Measurements from ENCODE around the gene P2RY1.

Gene P2RY1

DNA sequence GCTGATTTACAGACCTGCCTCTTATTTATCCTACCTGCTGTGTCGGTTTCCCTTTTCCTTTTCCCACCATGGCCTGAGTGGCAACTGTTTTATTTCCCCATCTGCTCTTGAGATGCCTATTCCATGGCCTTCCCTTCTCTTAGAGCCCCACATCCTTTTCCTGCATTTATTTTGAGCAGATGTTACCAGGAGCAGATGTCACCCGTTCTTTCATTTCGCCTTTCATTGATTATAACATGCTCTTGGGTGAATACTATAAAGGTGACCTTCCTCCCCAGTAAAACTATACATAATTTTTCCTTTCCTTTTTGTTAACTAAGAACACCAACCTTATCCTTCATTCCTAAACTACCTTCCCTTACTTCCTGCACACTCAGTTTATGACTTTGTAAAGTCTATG lies 8.5 kb upstream of the P2RY1 start:
- Histone ChIP-seq H2AFZ (ENCODE audit: low read depth, low read length) (no peak overlapping the region), H3K4me3 (ENCODE audit: low read length) (no peak overlapping the region), H3K4me1 (ENCODE audit: low read length) (no peaks in the 10 kb centered on the region), H3K79me2 (ENCODE audit: low read length) (no peaks in the 10 kb centered on the region), H4K20me1 (ENCODE audit: insufficient read depth, low read length) (no peaks in the 10 kb centered on the region), H3K9me3 (ENCODE audit: insufficient read depth, low read length) (no peaks in the 10 kb centered on the region), H3K9ac (ENCODE audit: low read length) (no peak overlapping the region), H3K36me3 (replicated peaks; ENCODE audit: low read depth, low read length) (no peaks in the 10 kb centered on the region), H3K4me2 (ENCODE audit: low read length) (no peak overlapping the region), H3K27me3 (ENCODE audit: low read depth, low read length) (no peaks in the 10 kb centered on the region), H3K27ac (ENCODE audit: low read length) (no peak overlapping the region)
- TF ChIP-seq, protein P1, sequence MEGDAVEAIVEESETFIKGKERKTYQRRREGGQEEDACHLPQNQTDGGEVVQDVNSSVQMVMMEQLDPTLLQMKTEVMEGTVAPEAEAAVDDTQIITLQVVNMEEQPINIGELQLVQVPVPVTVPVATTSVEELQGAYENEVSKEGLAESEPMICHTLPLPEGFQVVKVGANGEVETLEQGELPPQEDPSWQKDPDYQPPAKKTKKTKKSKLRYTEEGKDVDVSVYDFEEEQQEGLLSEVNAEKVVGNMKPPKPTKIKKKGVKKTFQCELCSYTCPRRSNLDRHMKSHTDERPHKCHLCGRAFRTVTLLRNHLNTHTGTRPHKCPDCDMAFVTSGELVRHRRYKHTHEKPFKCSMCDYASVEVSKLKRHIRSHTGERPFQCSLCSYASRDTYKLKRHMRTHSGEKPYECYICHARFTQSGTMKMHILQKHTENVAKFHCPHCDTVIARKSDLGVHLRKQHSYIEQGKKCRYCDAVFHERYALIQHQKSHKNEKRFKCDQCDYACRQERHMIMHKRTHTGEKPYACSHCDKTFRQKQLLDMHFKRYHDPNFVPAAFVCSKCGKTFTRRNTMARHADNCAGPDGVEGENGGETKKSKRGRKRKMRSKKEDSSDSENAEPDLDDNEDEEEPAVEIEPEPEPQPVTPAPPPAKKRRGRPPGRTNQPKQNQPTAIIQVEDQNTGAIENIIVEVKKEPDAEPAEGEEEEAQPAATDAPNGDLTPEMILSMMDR (IDR thresholded peaks at IDR 0.05; ENCODE audit: low read depth, low read length), result no peak
- TF ChIP-seq EZH2phosphoT487 (IDR thresholded peaks at IDR 0.05; ENCODE audit: low read depth), result no peak

DNA sequence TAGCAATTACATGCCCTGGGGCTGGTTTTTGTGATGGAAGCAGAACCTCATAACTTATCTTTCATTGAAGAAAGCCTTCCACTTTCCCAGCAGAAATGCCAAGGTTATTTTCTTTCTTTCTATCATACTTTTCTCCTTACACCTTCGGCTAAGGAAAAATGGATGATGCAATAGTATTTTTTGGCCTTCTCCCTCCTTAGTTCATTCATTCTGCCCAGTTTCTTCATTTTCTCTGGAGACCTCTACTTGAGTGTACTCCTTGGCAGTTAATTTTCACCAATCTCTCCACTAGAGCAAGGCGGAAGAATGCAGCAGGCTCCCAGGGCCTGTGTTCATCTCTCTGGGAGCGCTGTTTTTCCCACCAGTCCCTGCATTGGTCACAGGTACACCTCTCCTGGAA lies 7.6 kb upstream of the P2RY1 start:
- no peak for TF ChIP-seq EZH2phosphoT487 (IDR thresholded peaks at IDR 0.05; ENCODE audit: low read depth)
- TF ChIP-seq, protein P1 (IDR thresholded peaks at IDR 0.05; ENCODE audit: low read depth, low read length), result no peak
- Histone ChIP-seq H3K4me3 (ENCODE audit: low read length) (no peak overlapping the region), H2AFZ (ENCODE audit: low read depth, low read length) (no peak overlapping the region), H3K79me2 (ENCODE audit: low read length) (no peaks in the 10 kb centered on the region), H3K9ac (ENCODE audit: low read length) (no peak overlapping the region), H3K4me1 (ENCODE audit: low read length) (no peaks in the 10 kb centered on the region), H3K36me3 (replicated peaks; ENCODE audit: low read depth, low read length) (no peaks in the 10 kb centered on the region), H3K9me3 (ENCODE audit: insufficient read depth, low read length) (no peaks in the 10 kb centered on the region), H3K27me3 (ENCODE audit: low read depth, low read length) (no peaks in the 10 kb centered on the region), H4K20me1 (ENCODE audit: insufficient read depth, low read length) (no peaks in the 10 kb centered on the region), H3K27ac (ENCODE audit: low read length) (no peak overlapping the region), H3K4me2 (ENCODE audit: low read length) (no peak overlapping the region)

DNA sequence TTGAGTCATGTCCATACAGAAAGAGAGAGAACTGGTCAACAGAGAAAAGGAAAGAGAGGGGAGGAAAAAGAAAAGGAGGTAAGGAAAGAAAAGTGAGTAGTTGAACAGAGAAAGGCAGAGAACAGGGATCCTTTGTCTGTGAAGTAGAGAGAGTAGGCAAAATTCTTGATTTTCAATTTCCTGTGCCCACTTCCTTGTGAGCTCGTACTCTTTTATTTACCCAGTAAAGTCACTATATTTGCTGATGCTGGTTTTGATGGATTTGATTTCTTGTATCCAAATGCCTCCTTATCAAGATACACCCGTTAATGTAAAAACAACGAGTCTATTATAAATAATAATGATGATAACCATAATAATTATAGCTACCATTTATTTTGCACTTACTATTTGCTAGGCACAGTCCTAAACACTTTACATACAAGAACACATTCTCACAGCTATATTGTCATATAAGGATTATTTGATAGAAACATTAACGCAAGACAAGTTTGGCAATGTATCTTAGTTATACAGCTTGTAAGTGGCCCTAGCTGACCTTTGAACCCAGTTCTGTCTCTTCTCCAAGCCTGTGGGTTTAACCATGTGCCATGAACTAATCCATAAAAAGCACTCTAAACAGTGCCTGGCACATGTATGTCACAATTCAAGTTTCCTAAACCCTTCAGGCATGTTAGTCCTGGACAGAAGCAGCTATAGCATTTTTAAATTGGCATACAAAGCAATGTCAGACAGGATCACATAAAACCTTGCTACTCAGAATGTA lies 6.7 kb upstream of the P2RY1 start:
- no peak for TF ChIP-seq EZH2phosphoT487 (IDR thresholded peaks at IDR 0.05; ENCODE audit: low read depth)
- TF ChIP-seq, protein P1 (IDR thresholded peaks at IDR 0.05; ENCODE audit: low read depth, low read length), result no peak
- Histone ChIP-seq H3K36me3 (replicated peaks; ENCODE audit: low read depth, low read length) (no peaks in the 10 kb centered on the region), H3K4me3 (ENCODE audit: low read length) (no peak overlapping the region), H3K4me2 (ENCODE audit: low read length) (no peak overlapping the region), H3K4me1 (ENCODE audit: low read length) (no peaks in the 10 kb centered on the region), H3K27ac (ENCODE audit: low read length) (no peak overlapping the region), H4K20me1 (ENCODE audit: insufficient read depth, low read length) (no peaks in the 10 kb centered on the region), H3K79me2 (ENCODE audit: low read length) (no peaks in the 10 kb centered on the region), H3K27me3 (ENCODE audit: low read depth, low read length) (no peaks in the 10 kb centered on the region), H3K9ac (ENCODE audit: low read length) (no peak overlapping the region), H2AFZ (ENCODE audit: low read depth, low read length) (no peak overlapping the region), H3K9me3 (ENCODE audit: insufficient read depth, low read length) (no peaks in the 10 kb centered on the region)

DNA sequence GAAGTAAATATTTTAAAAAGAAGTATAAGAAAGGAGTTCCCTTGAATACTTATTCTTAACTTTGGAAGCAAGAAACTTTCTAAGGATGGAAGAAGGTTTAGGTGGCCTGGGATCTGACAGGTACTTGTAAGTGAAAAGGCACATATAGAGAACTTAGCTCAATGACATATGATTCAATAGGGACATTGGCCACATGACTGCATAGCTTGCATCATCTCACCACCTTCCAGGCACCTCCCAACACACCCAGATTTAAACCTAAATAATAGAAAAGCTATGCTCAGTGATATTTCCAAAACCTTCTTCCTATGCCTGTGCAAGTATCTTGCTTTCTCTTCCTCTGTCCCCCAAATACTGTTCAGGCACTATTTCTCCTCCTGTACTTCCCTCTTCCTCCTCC lies 4.7 kb upstream of the P2RY1 start:
- TF ChIP-seq EZH2phosphoT487 (IDR thresholded peaks at IDR 0.05; ENCODE audit: low read depth), result no peak
- TF ChIP-seq, protein P1 (IDR thresholded peaks at IDR 0.05; ENCODE audit: low read depth, low read length), result no peak
- Histone ChIP-seq H3K9ac (ENCODE audit: low read length) (no peak overlapping the region), H3K79me2 (ENCODE audit: low read length) (no peaks in the 10 kb centered on the region), H3K36me3 (replicated peaks; ENCODE audit: low read depth, low read length) (no peaks in the 10 kb centered on the region), H3K4me3 (ENCODE audit: low read length) (no peak overlapping the region), H2AFZ (ENCODE audit: low read depth, low read length) (no peak overlapping the region), H4K20me1 (ENCODE audit: insufficient read depth, low read length) (no peaks in the 10 kb centered on the region), H3K4me1 (ENCODE audit: low read length) (peaks cover 4% of the 10 kb centered on the region; the same call in 1 of the 2 replicates), H3K9me3 (ENCODE audit: insufficient read depth, low read length) (no peaks in the 10 kb centered on the region), H3K4me2 (ENCODE audit: low read length) (no peak overlapping the region), H3K27me3 (ENCODE audit: low read depth, low read length) (peaks cover 5% of the 10 kb centered on the region; the same call in 1 of the 2 replicates), H3K27ac (ENCODE audit: low read length) (no peak overlapping the region)
